SK-N-SH (cell line): ENCODE data around the gene CDH13.

ENCODE experiments used
- CTCF ChIP-seq: fragments of 200-600 bp; sonication (generic); IDR thresholded peaks from 2 replicates; pipeline ENCODE4 v1.6.1; 2017; ENCODE audit warnings: antibody characterized with exemption, mild to moderate bottlenecking, moderate library complexity
- EP300 ChIP-seq, 2 experiments: IDR thresholded peaks; 2 replicates each; pipeline versions ENCODE4 v1.4.0 to v1.6.1; 2012; ENCODE audit warnings: borderline replicate concordance in 1 of 2, low read depth in 1 of 2, low read length in 1 of 2
- NFIC ChIP-seq: IDR thresholded peaks from 2 replicates; pipeline ENCODE4 v1.4.0; 2012; ENCODE audit warnings: borderline replicate concordance
- POLR2AphosphoS5 ChIP-seq: IDR thresholded peaks from 2 replicates; pipeline ENCODE4 v1.6.1; 2012; ENCODE audit warnings: low read depth, low read length
- RAD21 ChIP-seq: IDR thresholded peaks from 2 replicates; pipeline ENCODE4 v1.6.1; 2012; ENCODE audit warnings: mild to moderate bottlenecking, low read length
- REST ChIP-seq: IDR thresholded peaks from 2 replicates; pipeline ENCODE4 v1.6.1; 2012; ENCODE audit warnings: mild to moderate bottlenecking, low read depth, low read length, moderate library complexity
- TEAD4 ChIP-seq: IDR thresholded peaks from 2 replicates; pipeline ENCODE4 v1.4.0; 2012; ENCODE audit warnings: mild to moderate bottlenecking, borderline replicate concordance; ENCODE audit not compliant: insufficient read depth
- YY1 ChIP-seq: IDR thresholded peaks from 2 replicates; pipeline ENCODE4 v1.4.0; 2012; ENCODE audit warnings: low read depth, mild to moderate bottlenecking

- no peak for TF ChIP-seq CTCF
- no peak for TF ChIP-seq YY1
- TF ChIP-seq POLR2AphosphoS5: no peak
- TF ChIP-seq RAD21: no peak
- TF ChIP-seq TEAD4: no peak
- TF ChIP-seq NFIC: no peak
- TF ChIP-seq EP300 (IDR thresholded peaks at IDR 0.05; ENCODE audit: borderline replicate concordance in 1 of 2, low read depth in 1 of 2, low read length in 1 of 2): no peak
- TF ChIP-seq REST: no peak
These were observed 723.7 kb downstream of the CDH13 start for GRCh38 chr16:83350481-83350880.
